ENCODE data around the gene TDRD10. TPM values are rescaled to one million over a fixed set of nuclear protein-coding genes. Genes with fewer than 3 reads are reported as not detected.

Gene TDRD10
- total and polyA plus RNA-seq, 4 donors: 0.23 to 1.5 (median 0.78) TPM

GRCh38 chr1:154595621-154596020 lies 93.6 kb downstream of the TDRD10 start:
- H3K27ac ChIP-seq (ENCODE audit: low read depth in 1 of 2, low read length in 2 of 2): no peak overlapping the region
- H3K9me3 ChIP-seq (ENCODE audit: control insufficient read depth in 4 of 4, low read length in 3 of 4): no peaks in the 10 kb centered on the region
- H3K27me3 ChIP-seq (ENCODE audit: control insufficient read depth in 4 of 4, insufficient read depth in 4 of 4, low read length in 3 of 4): no peaks in the 10 kb centered on the region
- DNase-seq (ENCODE audit: low spot score): no peak
- H3K4me1 ChIP-seq (ENCODE audit: control insufficient read depth in 4 of 4, insufficient read depth in 4 of 4, low read length in 3 of 4): peaks cover 0 to 5% (median 0%) of the 10 kb centered on the region in 4 donors
- TF ChIP-seq FOXA1 (IDR thresholded peaks at IDR 0.05): no peak
- WGBS: 95% methylated on average over 1 of the region's 1 CpG
- H3K36me3 ChIP-seq (ENCODE audit: control insufficient read depth in 4 of 4, insufficient read depth in 3 of 4, low read depth in 1 of 4, low read length in 3 of 4): peaks cover 16 to 90% (median 74%) of the 10 kb centered on the region in 4 donors
- H3K9ac ChIP-seq (ENCODE audit: low read depth in 1 of 2, low read length in 2 of 2): no peak overlapping the region
- H3K4me3 ChIP-seq (ENCODE audit: low read depth in 1 of 3, low read length in 3 of 3): no peak overlapping the region

Other genes with a start within 250 kb of the TDRD10 start
- gene HAX1, start 229.6 kb upstream of the TDRD10 start, total RNA-seq: 10 to 100 TPM; 37.5 to 59.5 TPM
- gene HAX1, start 229.6 kb upstream of the TDRD10 start, polyA plus RNA-seq: 10 to 100 TPM; 59.1 to 91.2 TPM
- gene AQP10, start 181.1 kb upstream of the TDRD10 start, total RNA-seq: under 1 TPM in 1 of 2 donors, not detected in 1; 0.14 TPM
- not detected for gene AQP10, start 181.1 kb upstream of the TDRD10 start, polyA plus RNA-seq
- gene ATP8B2, start 176.7 kb upstream of the TDRD10 start, total RNA-seq: 10 to 100 TPM in 1 of 2 donors, 1 to 10 TPM in 1; 6.1 to 16.2 TPM
- 1 to 10 TPM in 1 of 2 donors, under 1 TPM in 1; 0.75 to 4.5 TPM for gene ATP8B2, start 176.7 kb upstream of the TDRD10 start, polyA plus RNA-seq
- gene IL6R, start 96.9 kb upstream of the TDRD10 start, total RNA-seq: 10 to 100 TPM; 47.0 to 67.6 TPM
- 10 to 100 TPM; 18.8 to 23.6 TPM for gene IL6R, start 96.9 kb upstream of the TDRD10 start, polyA plus RNA-seq
- gene SHE, start 193 bp downstream of the TDRD10 start, total RNA-seq: 1 to 10 TPM; 5.9 to 7.5 TPM
- 1 to 10 TPM; 3.1 to 3.5 TPM for gene SHE, start 193 bp downstream of the TDRD10 start, polyA plus RNA-seq
- gene UBE2Q1, start 56.4 kb downstream of the TDRD10 start, total RNA-seq: 10 to 100 TPM in 1 of 2 donors, 1 to 10 TPM in 1; 8.2 to 18.7 TPM
- 10 to 100 TPM in 1 of 2 donors, 1 to 10 TPM in 1; 9.8 to 22.0 TPM for gene UBE2Q1, start 56.4 kb downstream of the TDRD10 start, polyA plus RNA-seq
- gene CHRNB2, start 65.6 kb downstream of the TDRD10 start, total RNA-seq: under 1 TPM in 1 of 2 donors, not detected in 1; under 0.01 TPM
- under 1 TPM; 0.01 to 0.06 TPM for gene CHRNB2, start 65.6 kb downstream of the TDRD10 start, polyA plus RNA-seq
- gene ADAR, start 106.0 kb downstream of the TDRD10 start, total RNA-seq: 10 to 100 TPM; 51.1 to 76.1 TPM
- gene ADAR, start 106.0 kb downstream of the TDRD10 start, polyA plus RNA-seq: 10 to 100 TPM; 39.3 to 51.1 TPM

Data from liver (tissue), 9 donors.